Measurements from ENCODE around the gene PRR11. TPM values are rescaled to one million over a fixed set of nuclear protein-coding genes. Genes with fewer than 3 reads are reported as not detected.
A peak's percentile ranks its signal among the peaks of the same experiment; 100 is the strongest.

The PRR11 gene
- total and polyA plus RNA-seq, 5 donors from 2014 or later = 1.2 to 3.0 (median 1.5) TPM

DNA sequence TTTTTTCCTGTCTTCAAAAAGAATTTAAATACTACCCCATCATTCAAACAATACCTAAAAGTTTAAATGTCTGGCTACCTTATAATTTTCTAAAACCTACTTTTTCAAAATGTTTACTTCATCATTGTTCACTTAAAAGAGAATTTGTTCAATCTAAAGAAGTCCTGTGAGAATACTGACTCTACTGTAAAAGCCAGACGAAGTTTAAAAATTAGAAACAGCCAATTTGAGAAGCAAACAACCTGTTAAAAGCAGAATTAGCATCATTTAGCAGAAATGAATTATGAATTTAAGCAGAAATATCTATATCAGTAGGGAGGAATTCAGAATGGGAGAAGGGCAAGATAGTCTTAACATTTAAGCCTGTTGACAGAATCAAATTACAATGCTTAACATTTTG lies 2.6 kb upstream of the PRR11 start:
- H3K4me1 Mint-ChIP-seq = peaks cover 15 to 54% (median 44%) of the 10 kb centered on the region in 4 donors
- H3K36me3 Mint-ChIP-seq = no peaks in the 10 kb centered on the region
- peaks cover 60% of the 10 kb centered on the region for H3K4me1 ChIP-seq (ENCODE audit: control insufficient read depth, insufficient read depth, low read length, poor library complexity, severe bottlenecking)
- DNase-seq (no peak), ATAC-seq (ENCODE audit: low read depth in 2 of 2) (no peak)
- peak overlapping the region in 1 of 3 donors; percentile 69 for H3K27ac Mint-ChIP-seq
- H3K27me3 ChIP-seq (ENCODE audit: control insufficient read depth, insufficient read depth, low read length) = no peaks in the 10 kb centered on the region
- no peaks in the 10 kb centered on the region for H3K9me3 ChIP-seq (ENCODE audit: control insufficient read depth in 2 of 2, low read length in 2 of 2)
- peak overlapping the region; percentile 88 for H3K4me3 ChIP-seq (ENCODE audit: low read depth, low read length)
- H3K27me3 Mint-ChIP-seq = no peaks in the 10 kb centered on the region
- H3K27ac ChIP-seq (ENCODE audit: insufficient read depth, low read length, poor library complexity, severe bottlenecking) = peak overlapping the region; percentile 5
- H3K9me3 Mint-ChIP-seq = no peaks in the 10 kb centered on the region
- H3K36me3 ChIP-seq (ENCODE audit: control insufficient read depth, insufficient read depth, low read length) = no peaks in the 10 kb centered on the region
- no peak overlapping the region for H3K4me3 Mint-ChIP-seq

DNA sequence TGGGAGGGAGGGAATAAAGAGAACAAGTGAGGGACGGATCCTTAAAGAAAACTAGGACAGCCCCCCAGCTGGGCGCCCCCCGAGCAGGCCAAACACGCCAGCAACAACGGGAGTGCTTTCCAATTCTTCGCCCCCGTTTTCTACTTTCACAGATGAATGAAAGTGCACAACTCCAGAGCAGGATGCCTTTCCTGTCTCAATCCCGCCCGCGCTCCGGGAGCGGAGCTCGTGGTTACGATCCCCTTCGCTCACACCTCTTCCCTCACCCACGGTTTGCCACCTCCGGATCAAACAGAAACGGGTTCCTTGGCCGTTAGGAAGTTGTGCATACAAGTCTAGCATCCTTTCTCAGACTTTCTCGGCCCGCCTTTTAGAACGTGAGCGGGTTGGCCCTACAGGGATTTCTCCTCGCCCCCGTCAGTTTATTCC lies 1.2 kb upstream of the PRR11 start:
- ATAC-seq (ENCODE audit: low read depth in 2 of 2) = no peak
- no peak overlapping the region for H3K4me3 Mint-ChIP-seq
- peak; percentile 19 to 62 (median 34) for DNase-seq
- Histone ChIP-seq H3K4me1 (ENCODE audit: control insufficient read depth, insufficient read depth, low read length, poor library complexity, severe bottlenecking) (peaks cover 55% of the 10 kb centered on the region), H3K4me3 (ENCODE audit: low read depth, low read length) (peak overlapping the region; percentile 88), H3K36me3 (ENCODE audit: control insufficient read depth, insufficient read depth, low read length) (no peaks in the 10 kb centered on the region), H3K9me3 (ENCODE audit: control insufficient read depth in 2 of 2, low read length in 2 of 2) (no peaks in the 10 kb centered on the region), H3K27me3 (ENCODE audit: control insufficient read depth, insufficient read depth, low read length) (no peaks in the 10 kb centered on the region), H3K27ac (ENCODE audit: insufficient read depth, low read length, poor library complexity, severe bottlenecking) (peak overlapping the region; percentile 79)
- no peaks in the 10 kb centered on the region for H3K36me3 Mint-ChIP-seq
- H3K4me1 Mint-ChIP-seq = peaks cover 15 to 57% (median 45%) of the 10 kb centered on the region in 4 donors
- H3K9me3 Mint-ChIP-seq = no peaks in the 10 kb centered on the region
- H3K27me3 Mint-ChIP-seq = no peaks in the 10 kb centered on the region
- no peak overlapping the region for H3K27ac Mint-ChIP-seq

DNA sequence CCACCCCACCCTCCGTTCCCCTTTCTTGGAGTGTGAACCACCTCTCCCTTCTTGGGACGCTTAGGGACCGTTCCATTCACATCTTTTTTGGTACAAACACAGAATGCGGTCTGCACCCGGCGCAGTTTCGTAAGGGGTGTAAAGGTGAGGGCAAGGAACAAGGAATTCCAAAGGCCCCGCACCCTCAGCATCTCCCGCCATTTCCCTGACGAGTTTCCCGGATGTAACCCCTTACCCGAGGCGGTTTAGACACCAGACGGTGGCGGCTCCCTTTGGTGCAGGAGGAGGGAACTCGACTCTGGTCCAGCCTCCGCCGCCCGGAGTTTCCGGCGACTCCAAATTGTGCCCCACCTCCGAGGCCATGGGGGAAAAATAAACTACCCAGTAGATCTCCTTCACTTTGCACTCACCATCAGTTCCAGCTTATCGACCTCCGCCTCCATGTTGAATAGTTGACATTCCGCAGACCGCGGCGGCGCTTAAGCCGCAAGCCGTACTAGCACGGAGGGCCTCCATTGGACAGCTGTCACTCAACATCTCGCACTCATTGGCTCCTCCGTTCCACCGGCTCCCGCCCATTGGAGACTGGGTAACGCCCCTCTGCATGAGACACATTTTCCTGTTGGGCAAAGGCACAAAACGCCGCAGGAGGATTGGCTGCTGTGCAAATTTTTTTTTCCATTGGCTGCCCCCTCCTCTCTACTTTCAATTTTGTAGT lies 666 bp upstream of the PRR11 start, which contains the start of gene SKA2:
Gene SKA2, minus strand, starts transcription at position 466 of the 718 bp plus-strand sequence. Its CDS starts 23 bp downstream, at position 443.
- Histone ChIP-seq H3K9me3 (ENCODE audit: control insufficient read depth in 2 of 2, low read length in 2 of 2) (no peaks in the 10 kb centered on the region), H3K27me3 (ENCODE audit: control insufficient read depth, insufficient read depth, low read length) (no peaks in the 10 kb centered on the region), H3K36me3 (ENCODE audit: control insufficient read depth, insufficient read depth, low read length) (no peaks in the 10 kb centered on the region), H3K27ac (ENCODE audit: insufficient read depth, low read length, poor library complexity, severe bottlenecking) (peak within 1 kb of the TSS; percentile 79), H3K4me3 (ENCODE audit: low read depth, low read length) (peak within 1 kb of the TSS; percentile 88), H3K4me1 (ENCODE audit: control insufficient read depth, insufficient read depth, low read length, poor library complexity, severe bottlenecking) (peaks cover 52% of the 10 kb centered on the region)
- H3K4me3 Mint-ChIP-seq = no peak within 1 kb of the TSS
- ATAC-seq (ENCODE audit: low read depth in 2 of 2) (peak; percentile 84 to 85), DNase-seq (peak in 1 of 3 donors; percentile 95)
- peaks cover 20 to 56% (median 43%) of the 10 kb centered on the region in 4 donors for H3K4me1 Mint-ChIP-seq
- no peaks in the 10 kb centered on the region for H3K9me3 Mint-ChIP-seq
- no peaks in the 10 kb centered on the region for H3K27me3 Mint-ChIP-seq
- no peak within 1 kb of the TSS for H3K27ac Mint-ChIP-seq
- no peaks in the 10 kb centered on the region for H3K36me3 Mint-ChIP-seq

DNA sequence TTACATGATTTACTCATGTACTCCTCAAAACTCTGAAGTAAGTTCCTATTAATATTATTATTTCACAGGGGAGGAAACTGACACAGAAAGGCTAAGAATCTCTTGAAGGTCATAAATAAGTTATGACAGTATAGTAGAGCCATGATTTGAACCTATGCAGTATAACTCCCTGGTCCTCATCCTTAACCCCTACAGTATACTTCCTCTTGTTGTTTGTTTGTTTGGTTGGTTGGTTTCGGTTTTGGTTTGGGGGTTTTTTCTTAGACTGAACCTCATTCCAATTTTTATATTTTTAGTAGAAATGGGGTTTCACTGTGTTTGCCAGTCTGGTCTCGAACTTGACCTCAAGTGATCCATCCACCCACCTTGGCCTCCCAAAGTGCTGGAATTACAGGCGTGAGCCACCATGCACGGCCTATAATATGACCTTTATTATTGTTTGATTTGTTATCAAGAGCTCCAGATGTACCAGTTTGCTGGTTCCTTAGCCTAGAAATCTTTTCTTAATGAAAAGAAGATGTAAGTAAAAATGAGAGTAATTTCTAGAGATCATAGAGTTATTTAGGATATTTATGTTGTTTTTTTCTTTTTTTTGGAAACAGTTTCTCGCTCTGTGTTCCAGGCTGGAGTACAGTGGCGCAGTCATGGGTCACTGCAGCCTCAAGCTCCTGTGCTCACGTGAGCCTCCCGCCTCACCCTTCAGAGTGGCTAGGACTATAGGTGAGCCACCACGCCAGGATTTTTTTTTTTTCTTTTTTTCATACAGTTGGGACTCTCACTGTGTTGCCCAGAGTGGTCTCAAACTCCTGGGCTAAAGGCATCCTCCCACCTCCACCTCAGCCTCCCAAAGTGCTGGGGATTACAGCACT lies 4.8 kb downstream of the PRR11 start:
- H3K27me3 ChIP-seq (ENCODE audit: control insufficient read depth, insufficient read depth, low read length) = no peaks in the 10 kb centered on the region
- peak overlapping the region; percentile 77 for H3K4me3 ChIP-seq (ENCODE audit: low read depth, low read length)
- no peaks in the 10 kb centered on the region for H3K36me3 ChIP-seq (ENCODE audit: control insufficient read depth, insufficient read depth, low read length)
- ATAC-seq (ENCODE audit: low read depth in 2 of 2) (no peak), DNase-seq (peak in 1 of 3 donors; percentile 62)
- peaks cover 7 to 48% (median 19%) of the 10 kb centered on the region in 4 donors for H3K4me1 Mint-ChIP-seq
- H3K27me3 Mint-ChIP-seq = peaks cover 4% of the 10 kb centered on the region
- peak overlapping the region; percentile 62 for H3K27ac ChIP-seq (ENCODE audit: insufficient read depth, low read length, poor library complexity, severe bottlenecking)
- peaks cover 21% of the 10 kb centered on the region for H3K4me1 ChIP-seq (ENCODE audit: control insufficient read depth, insufficient read depth, low read length, poor library complexity, severe bottlenecking)
- H3K27ac Mint-ChIP-seq = peak overlapping the region; percentile 9 to 92 (median 80)
- H3K9me3 ChIP-seq (ENCODE audit: control insufficient read depth in 2 of 2, low read length in 2 of 2) = no peaks in the 10 kb centered on the region
- no peaks in the 10 kb centered on the region for H3K9me3 Mint-ChIP-seq
- no peaks in the 10 kb centered on the region for H3K36me3 Mint-ChIP-seq
- peak overlapping the region in 3 of 4 donors; percentile 44 to 90 (median 72) for H3K4me3 Mint-ChIP-seq

DNA sequence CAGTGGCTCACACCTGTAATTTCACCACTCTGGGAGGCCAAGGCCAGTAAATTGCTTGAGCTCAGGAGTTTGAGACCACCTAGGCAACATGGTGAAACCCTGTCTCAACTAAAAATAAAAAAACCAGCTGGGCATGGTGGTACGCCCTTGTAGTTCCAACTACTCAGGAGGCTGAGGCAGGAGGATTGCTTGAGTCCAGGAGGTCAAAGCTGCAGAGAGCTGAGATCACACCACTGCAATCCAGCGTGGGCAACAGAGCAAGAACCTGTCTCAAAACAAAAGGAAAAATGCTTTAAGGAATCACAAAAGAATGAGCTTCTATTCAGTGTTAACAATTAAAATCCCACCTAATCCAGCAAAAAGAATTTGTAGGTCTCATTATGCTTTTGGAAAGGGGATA lies 5.9 kb downstream of the PRR11 start:
- ATAC-seq (ENCODE audit: low read depth in 2 of 2) (no peak), DNase-seq (no peak)
- Histone ChIP-seq H3K9me3 (ENCODE audit: control insufficient read depth in 2 of 2, low read length in 2 of 2) (no peaks in the 10 kb centered on the region), H3K27me3 (ENCODE audit: control insufficient read depth, insufficient read depth, low read length) (no peaks in the 10 kb centered on the region), H3K4me3 (ENCODE audit: low read depth, low read length) (no peak overlapping the region), H3K27ac (ENCODE audit: insufficient read depth, low read length, poor library complexity, severe bottlenecking) (no peak overlapping the region), H3K36me3 (ENCODE audit: control insufficient read depth, insufficient read depth, low read length) (no peaks in the 10 kb centered on the region), H3K4me1 (ENCODE audit: control insufficient read depth, insufficient read depth, low read length, poor library complexity, severe bottlenecking) (peaks cover 19% of the 10 kb centered on the region)
- no peaks in the 10 kb centered on the region for H3K9me3 Mint-ChIP-seq
- no peaks in the 10 kb centered on the region for H3K36me3 Mint-ChIP-seq
- H3K4me3 Mint-ChIP-seq = peak overlapping the region in 2 of 4 donors; percentile 19 to 54
- H3K27me3 Mint-ChIP-seq = peaks cover 4% of the 10 kb centered on the region
- peak overlapping the region in 2 of 3 donors; percentile 35 to 53 for H3K27ac Mint-ChIP-seq
- peaks cover 12 to 56% (median 22%) of the 10 kb centered on the region in 4 donors for H3K4me1 Mint-ChIP-seq

DNA sequence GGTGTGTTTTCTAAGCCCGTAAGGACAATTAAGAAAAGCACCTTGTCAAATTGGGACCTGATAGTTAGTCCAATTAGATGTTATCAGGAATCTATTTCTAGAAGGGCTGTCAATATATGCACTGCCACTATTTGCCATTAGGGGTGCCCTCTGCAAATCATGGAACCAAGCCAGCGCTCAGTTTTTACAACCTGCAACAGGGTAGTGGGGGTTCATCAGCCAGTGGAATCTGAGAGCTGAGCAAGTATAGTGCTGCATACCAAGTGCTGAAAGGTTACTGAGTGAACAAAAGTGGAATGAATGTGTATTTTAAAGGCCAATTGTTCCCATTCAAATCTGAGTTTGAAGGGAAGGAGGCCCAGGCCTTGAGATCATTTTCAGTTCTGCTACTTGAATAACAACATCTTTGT lies 10.4 kb downstream of the PRR11 start:
- Histone ChIP-seq H3K27me3 (ENCODE audit: control insufficient read depth, insufficient read depth, low read length) (no peaks in the 10 kb centered on the region), H3K36me3 (ENCODE audit: control insufficient read depth, insufficient read depth, low read length) (no peaks in the 10 kb centered on the region), H3K4me1 (ENCODE audit: control insufficient read depth, insufficient read depth, low read length, poor library complexity, severe bottlenecking) (peaks cover 5% of the 10 kb centered on the region), H3K9me3 (ENCODE audit: control insufficient read depth in 2 of 2, low read length in 2 of 2) (no peaks in the 10 kb centered on the region), H3K4me3 (ENCODE audit: low read depth, low read length) (peak overlapping the region; percentile 75), H3K27ac (ENCODE audit: insufficient read depth, low read length, poor library complexity, severe bottlenecking) (no peak overlapping the region)
- ATAC-seq (ENCODE audit: low read depth in 2 of 2) = peak; percentile 89 to 90
- Mint-ChIP-seq H3K4me3 (peak overlapping the region; percentile 11 to 66 (median 50)), H3K4me1 (peaks cover 4 to 20% (median 9%) of the 10 kb centered on the region in 4 donors), H3K27ac (peak overlapping the region; percentile 69 to 87 (median 75)), H3K9me3 (no peaks in the 10 kb centered on the region), H3K36me3 (no peaks in the 10 kb centered on the region), H3K27me3 (peaks cover 4% of the 10 kb centered on the region)
- peak; percentile 29 to 77 (median 49) for DNase-seq

DNA sequence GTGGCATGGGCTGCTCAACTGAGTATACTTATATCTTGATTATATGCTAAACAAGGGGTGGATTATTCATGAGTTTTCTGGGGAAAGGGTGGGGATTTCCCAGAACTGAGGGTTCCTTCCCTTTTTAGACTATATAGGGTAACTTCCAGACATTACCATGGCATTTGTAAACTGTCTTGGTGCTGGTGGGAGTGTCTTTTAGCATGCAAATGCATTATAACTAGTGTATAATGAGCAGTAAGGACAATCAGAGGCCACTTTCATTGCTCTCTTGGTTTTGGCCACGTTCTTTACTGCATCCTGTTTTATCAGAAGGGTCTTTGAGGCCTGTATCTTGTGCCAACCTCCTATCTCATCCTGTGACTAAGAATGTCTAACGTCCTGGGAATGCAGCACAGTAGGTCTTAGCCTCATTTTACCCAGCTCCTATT lies 12.0 kb downstream of the PRR11 start:
- Histone ChIP-seq H3K27me3 (ENCODE audit: control insufficient read depth, insufficient read depth, low read length) (no peaks in the 10 kb centered on the region), H3K4me1 (ENCODE audit: control insufficient read depth, insufficient read depth, low read length, poor library complexity, severe bottlenecking) (peaks cover 5% of the 10 kb centered on the region), H3K27ac (ENCODE audit: insufficient read depth, low read length, poor library complexity, severe bottlenecking) (no peak overlapping the region), H3K9me3 (ENCODE audit: control insufficient read depth in 2 of 2, low read length in 2 of 2) (no peaks in the 10 kb centered on the region), H3K36me3 (ENCODE audit: control insufficient read depth, insufficient read depth, low read length) (no peaks in the 10 kb centered on the region), H3K4me3 (ENCODE audit: low read depth, low read length) (no peak overlapping the region)
- H3K36me3 Mint-ChIP-seq = no peaks in the 10 kb centered on the region
- ATAC-seq (ENCODE audit: low read depth in 2 of 2) = no peak
- H3K9me3 Mint-ChIP-seq = no peaks in the 10 kb centered on the region
- peaks cover 4% of the 10 kb centered on the region for H3K27me3 Mint-ChIP-seq
- H3K27ac Mint-ChIP-seq = no peak overlapping the region
- DNase-seq = peak in 1 of 3 donors; percentile 34
- peaks cover 4 to 10% (median 7%) of the 10 kb centered on the region in 4 donors for H3K4me1 Mint-ChIP-seq
- no peak overlapping the region for H3K4me3 Mint-ChIP-seq
